OCI-LY1 (cell line): ENCODE data around the gene COL23A1.

Experiments
- EZH2 ChIP-seq: fragments of 200-600 bp; sonication (generic), shearing (Covaris generic); IDR thresholded peaks from 2 replicates; pipeline ENCODE4 v1.8.0; 2017; ENCODE audit warnings: borderline replicate concordance, mixed run types, mild to moderate bottlenecking, antibody characterized with exemption, low read length, moderate library complexity, mixed read lengths
- TF ChIP-seq, protein P1 (sequence below): fragments of 200-600 bp; sonication (generic), shearing (Covaris generic); IDR thresholded peaks from 2 replicates; pipeline ENCODE4 v1.5.1; 2017; ENCODE audit warnings: mild to moderate bottlenecking, antibody characterized with exemption, low read length, moderate library complexity, mixed read lengths

DNA sequence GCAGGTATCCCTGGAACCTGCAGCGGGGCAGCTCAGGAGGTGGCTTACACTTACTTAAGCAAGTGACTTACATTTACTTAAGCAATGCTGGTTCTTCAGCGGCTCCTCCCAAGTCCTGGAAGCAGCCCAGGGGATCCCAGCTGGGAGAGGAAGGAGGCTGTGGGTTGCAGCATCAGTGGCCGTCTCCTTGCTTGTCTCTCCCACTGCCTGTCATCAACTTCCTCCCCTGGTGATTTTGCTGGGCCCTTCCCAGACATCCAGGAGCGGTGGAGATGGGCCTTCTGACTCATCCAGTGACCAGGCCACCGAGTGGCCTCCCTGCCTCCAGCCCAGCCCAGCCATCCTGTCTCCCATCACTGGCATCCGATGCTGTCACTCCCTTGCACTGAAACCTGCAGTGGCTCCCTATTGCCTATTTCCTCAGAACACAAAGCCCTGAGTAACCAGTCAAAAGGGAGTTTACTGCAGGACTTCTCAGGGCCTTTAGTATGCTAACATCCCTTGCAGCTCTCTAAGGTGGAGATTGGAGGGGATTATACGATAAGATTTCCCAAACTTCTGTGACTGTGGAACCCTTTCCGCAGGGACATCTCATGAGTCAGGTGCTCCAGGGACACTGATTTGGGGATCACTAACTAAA lies 201.7 kb downstream of the COL23A1 start:
- TF ChIP-seq, protein P1, sequence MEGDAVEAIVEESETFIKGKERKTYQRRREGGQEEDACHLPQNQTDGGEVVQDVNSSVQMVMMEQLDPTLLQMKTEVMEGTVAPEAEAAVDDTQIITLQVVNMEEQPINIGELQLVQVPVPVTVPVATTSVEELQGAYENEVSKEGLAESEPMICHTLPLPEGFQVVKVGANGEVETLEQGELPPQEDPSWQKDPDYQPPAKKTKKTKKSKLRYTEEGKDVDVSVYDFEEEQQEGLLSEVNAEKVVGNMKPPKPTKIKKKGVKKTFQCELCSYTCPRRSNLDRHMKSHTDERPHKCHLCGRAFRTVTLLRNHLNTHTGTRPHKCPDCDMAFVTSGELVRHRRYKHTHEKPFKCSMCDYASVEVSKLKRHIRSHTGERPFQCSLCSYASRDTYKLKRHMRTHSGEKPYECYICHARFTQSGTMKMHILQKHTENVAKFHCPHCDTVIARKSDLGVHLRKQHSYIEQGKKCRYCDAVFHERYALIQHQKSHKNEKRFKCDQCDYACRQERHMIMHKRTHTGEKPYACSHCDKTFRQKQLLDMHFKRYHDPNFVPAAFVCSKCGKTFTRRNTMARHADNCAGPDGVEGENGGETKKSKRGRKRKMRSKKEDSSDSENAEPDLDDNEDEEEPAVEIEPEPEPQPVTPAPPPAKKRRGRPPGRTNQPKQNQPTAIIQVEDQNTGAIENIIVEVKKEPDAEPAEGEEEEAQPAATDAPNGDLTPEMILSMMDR = no peak
- no peak for TF ChIP-seq EZH2
